Stimulated activated CD4-positive, alpha-beta T cell treated with anti-CD3 and anti-CD28 coated beads, Interleukin-12 subunit alpha, Interleukin-12 subunit beta, amount 100 ng/mL, for 4 hours (primary cell): ENCODE data around the gene RENBP.
A peak's percentile ranks its signal among the peaks of the same experiment; 100 is the strongest.

Experiments
- DNase-seq: peaks from one replicate; pipeline ENCODE4 v3.0.0-alpha.2; 2020

Gene RENBP

GRCh38 chrX:153911798-153912197, 32.6 kb downstream of the RENBP start:
- no peak for DNase-seq

GRCh38 chrX:153910446-153910845, 34.0 kb downstream of the RENBP start:
- no peak for DNase-seq

DNA sequence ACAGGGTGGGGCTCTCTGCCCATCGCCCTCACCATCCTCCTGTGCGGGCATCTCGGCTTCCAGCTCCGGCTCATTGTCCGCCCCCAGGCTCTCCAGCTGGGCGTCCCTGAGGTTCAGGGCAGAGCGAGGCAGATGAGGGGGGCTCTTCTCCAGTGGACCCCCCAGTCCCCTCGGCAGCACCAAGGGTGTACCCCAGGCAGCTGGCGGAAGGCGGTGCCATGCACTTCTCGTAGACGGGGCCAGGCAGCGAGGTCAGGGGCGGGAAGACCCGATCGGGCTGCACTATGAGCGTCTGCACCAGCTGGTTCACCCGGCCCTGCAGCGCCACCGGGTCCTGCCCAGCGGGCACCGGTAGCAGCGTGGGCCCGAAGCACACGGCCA, 34.5 kb downstream of the RENBP start:
- DNase-seq, result no peak

DNA sequence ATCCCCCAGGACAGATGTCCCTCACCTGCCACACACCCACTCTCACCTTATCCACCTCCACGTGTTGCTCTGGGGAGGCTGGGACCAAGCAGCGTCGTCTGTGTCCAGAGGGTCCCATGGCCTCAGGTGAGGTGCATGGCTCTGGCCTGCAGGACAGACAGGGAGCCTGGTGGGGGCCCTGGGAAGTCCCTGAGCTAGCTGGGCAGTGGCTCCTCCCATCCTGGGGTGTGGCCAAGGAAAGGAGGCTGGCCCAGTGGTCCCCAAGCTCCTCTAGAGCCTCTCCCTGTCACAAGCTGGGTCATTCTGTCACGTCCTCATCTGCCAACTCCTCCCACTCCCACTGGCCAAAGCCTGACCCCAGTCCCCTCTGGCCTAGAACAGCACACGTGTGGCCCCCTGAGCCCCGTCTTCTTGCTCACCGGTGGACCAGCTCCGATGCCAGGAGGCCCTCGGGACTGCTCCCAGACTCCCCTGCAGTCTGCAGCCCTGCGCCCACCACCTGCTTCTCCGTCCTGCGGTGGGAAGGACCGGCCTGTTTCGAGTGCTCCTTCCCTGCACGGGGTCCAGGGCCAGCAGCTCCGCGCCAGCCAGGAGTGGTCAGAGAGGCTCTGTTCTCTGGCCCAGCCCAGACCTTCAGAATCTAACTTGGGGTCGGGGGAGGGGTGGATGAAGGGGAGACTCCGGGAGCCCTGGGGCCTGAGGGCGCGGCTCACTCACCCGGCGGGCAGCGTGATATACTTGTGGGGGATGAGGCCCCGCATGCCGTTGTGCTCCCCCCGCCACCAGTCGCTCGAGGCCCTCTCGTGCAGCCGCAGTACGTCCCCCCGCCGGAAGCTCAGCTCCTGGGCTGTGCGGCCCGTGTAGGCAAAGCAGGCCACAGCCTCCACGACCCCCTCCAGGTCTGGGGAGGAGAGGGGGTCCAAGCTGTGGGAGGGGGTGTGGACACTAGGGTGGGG, 35.1 kb downstream of the RENBP start:
- no peak for DNase-seq

DNA sequence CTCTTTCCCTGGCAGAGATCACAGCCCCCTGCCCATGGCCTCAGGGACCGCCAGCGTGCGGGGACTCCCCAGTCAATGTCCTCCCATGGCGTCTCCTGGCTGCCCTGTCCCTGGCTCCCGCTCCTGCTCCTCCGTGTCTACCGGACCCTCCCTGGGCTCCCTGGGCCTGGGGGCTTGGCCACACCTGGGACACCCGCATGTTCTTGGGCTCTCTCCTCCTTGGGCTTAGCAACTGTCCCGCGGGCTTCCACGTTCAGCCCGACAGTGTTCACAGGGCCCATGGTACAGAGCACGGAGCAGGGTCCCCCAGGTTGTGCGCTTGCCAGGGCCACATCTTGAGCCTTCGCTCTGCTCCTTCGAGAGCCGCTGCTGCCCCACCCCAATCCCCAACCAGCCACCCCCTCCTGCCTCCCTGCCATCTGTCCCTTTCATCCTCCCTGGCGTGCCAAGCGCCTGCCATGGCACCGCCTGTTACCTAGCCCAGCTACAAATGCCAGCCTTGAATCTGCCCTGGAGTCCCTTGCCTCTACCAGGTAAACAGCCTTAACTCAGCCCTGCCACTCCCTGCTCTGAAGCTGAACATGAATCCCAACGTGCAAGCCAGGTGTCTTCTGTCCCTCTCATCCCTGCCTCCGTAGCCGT, 36.1 kb downstream of the RENBP start:
- DNase-seq, result no peak

DNA sequence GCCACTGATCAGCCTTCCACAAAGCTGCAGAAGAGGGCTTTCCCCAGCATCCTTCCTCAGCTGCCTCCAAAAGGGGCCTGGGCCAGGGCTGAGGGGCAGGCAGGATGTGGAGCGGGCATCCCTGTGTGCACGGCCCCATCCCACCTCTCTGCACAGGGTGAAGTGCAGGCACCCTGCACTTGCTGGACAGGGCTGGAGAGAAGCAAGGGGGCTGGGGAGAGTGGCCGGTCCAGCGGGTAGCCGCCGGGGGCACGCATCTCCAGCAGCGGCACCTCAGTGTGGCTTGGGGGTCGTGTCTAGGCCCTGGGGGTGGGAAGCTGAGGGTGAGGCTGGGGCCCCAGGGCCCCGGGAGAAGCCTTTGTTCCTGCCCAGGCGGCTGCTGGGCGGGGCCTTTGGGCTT, 37.0 kb downstream of the RENBP start:
- no peak for DNase-seq

DNA sequence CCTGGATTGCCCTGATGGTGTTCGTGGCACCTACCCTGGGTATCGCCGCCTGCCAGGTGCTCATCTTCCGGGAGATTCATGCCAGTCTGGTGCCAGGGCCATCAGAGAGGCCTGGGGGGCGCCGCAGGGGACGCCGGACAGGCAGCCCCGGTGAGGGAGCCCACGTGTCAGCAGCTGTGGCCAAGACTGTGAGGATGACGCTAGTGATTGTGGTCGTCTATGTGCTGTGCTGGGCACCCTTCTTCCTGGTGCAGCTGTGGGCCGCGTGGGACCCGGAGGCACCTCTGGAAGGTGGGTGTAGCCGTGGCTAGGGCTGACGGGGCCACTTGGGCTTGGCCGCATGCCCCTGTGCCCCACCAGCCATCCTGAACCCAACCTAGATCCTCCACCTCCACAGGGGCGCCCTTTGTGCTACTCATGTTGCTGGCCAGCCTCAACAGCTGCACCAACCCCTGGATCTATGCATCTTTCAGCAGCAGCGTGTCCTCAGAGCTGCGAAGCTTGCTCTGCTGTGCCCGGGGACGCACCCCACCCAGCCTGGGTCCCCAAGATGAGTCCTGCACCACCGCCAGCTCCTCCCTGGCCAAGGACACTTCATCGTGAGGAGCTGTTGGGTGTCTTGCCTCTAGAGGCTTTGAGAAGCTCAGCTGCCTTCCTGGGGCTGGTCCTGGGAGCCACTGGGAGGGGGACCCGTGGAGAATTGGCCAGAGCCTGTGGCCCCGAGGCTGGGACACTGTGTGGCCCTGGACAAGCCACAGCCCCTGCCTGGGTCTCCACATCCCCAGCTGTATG, 38.1 kb downstream of the RENBP start:
- no peak for DNase-seq

DNA sequence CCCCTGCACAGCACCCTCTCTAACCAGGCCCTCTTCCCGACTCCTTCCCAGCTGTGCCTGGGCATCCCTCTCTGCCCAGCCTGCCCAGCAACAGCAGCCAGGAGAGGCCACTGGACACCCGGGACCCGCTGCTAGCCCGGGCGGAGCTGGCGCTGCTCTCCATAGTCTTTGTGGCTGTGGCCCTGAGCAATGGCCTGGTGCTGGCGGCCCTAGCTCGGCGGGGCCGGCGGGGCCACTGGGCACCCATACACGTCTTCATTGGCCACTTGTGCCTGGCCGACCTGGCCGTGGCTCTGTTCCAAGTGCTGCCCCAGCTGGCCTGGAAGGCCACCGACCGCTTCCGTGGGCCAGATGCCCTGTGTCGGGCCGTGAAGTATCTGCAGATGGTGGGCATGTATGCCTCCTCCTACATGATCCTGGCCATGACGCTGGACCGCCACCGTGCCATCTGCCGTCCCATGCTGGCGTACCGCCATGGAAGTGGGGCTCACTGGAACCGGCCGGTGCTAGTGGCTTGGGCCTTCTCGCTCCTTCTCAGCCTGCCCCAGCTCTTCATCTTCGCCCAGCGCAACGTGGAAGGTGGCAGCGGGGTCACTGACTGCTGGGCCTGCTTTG, 38.9 kb downstream of the RENBP start:
- no peak for DNase-seq

DNA sequence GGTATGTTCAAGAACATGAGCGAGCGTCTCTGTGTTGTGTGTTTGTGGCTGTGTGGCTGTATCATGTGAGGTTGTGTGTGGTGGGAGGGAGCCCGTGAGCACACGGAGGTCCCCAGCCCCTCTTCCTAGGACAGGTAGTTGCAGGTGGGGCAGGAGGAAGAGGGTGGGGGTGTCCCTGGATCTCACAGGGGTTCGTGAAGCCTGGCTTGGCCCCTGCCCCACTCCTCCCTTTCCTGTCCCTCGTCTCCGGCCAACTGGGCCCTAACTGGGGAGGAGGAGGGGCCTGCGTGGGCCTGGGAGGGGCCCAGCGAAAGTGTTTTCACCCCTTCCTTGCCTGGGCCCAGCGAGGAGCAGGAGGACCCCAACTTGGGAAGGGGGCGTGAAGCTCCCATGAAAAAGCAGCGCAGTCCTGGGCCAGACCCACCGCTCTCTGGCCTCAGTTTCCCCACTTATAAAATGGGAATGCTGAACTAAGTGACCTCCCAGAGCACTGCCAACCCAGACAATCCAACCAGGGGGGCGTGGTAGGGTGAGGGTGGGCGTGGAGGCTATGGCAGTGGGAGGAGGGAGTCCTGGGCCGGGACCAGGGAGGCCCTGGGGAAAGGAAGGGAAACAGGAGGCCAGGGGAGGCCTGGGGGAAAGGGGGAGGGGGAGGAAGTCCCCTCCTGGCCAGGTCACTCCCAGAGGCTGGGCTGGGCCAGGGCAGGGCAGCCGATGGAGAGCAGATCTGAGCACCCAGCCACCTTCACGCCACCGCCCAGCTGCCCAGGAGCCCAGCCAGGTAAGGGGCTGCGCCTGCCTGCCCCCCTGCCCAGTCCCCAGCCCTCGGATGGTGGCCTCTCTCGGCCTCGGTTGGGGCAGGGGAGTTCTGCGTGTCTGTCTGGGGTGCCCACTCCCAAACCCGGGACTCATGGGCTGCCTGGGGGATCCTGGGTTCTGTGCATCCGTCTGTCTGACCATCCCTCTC, 40.2 kb downstream of the RENBP start, which contains the start of gene AVPR2:
Gene AVPR2 (plus strand): TSS at position 683 of the 967 bp plus-strand sequence. CDS start 473 bp downstream, outside the sequence.
- DNase-seq, result no peak

GRCh38 chrX:153903238-153903980, 41.0 kb downstream of the RENBP start:
- DNase-seq, result no peak

- no peak for DNase-seq
Observed at GRCh38 chrX:153902385-153902784, 42.1 kb downstream of the RENBP start.

DNA sequence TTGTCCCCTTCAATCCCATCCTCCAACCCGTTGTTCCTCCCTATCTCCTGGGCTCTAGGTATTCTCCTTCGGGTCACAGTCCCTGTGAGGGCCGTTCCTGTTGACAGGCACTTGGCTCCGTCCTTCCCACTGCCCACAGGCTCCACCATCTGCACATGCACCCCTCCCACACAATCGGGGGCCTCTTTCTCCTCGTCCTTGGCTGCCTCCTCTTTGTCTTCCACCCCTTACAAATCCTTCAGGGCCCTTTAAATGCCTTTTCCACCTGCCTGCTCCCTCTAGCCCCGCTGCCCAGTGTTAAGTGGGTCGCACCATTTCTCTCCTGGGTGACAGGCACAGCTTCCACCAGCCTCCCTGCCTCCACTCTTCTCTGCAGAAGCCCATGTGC, 42.7 kb downstream of the RENBP start:
- no peak for DNase-seq

GRCh38 chrX:153900831-153901752, 43.4 kb downstream of the RENBP start:
- DNase-seq, result peak; percentile 45

DNA sequence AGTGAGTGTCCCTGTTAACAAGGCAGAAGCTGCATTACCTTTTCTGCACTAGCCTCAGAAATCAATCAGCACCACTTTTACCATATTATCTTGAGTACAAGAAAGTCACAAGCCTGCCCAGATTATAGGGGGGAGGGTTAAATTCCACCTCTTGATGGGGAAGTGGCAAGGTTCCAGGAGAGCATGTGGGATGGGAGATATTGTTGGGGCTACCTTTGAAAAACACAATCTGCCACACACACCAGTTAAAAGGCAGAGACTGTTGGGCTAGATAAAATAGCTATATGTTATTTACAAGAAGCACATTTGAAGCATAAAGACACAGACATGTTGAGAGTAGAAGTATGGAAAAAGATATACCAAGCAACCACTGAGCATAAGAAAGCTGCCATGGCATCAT, 46.5 kb downstream of the RENBP start:
- DNase-seq, result no peak

DNA sequence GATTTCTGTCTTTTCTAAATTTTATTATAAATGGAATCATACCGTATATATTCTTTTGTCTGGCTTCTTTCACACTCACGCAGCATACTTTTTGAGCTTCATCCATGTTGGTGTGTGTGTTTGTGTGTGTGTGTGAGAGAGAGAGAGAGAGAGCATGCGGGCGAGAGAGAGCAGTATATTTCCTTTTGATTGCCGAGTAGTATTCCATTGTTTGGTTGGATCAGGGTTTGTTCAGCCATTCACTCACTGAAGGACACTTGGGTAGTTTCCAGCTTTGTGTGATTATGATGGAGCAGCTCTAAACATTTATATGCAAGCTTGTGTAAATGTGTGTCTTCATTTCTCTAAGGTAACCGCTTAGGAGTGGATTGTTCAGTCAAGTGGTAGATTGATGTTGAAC, 55.3 kb downstream of the RENBP start:
- no peak for DNase-seq

GRCh38 chrX:153888344-153888743, 56.1 kb downstream of the RENBP start:
- no peak for DNase-seq

DNA sequence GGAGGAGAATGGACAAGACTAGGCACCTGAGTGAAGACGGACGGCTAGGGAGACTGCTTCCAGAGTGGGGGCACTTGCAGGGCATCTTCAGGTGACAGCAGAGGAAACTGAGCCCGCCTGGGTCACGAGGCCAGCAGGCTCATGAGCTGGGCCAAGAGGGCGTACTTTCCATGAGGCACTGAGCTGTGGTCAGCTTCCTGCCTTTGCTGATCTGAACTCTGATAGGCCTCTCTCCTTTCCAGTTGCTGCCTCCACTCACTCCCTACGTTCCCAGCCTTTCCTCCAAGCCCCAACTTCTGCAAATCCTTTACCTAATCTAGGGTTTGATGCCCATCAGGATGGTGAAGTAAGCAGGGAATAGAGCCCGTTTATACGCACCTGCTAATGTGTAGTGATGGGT, 57.1 kb downstream of the RENBP start:
- DNase-seq, result no peak

DNA sequence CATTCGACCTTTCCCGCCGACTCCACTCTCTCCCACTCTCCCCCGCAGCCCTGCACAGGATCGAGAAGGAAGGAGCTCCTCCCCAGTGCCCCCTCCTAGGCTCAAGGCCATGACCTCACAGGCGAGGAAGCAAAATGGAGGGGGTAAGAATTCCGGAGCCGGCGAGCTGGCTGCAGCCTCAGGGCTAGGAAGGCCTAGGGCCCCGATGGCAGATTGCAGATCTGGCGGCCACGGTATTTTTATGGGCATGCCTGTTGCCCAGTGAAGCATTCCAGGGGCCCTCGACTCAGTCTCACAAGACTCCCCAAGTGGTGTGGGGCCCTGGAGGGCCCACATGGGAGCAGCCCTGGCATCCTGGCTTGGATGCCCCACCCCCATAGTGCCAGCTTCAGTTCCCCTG, 57.5 kb downstream of the RENBP start:
- DNase-seq, result no peak

- peak; percentile 36 for DNase-seq
Observed at GRCh38 chrX:153885968-153886903, 58.2 kb downstream of the RENBP start, which contains the start of gene L1CAM. Gene L1CAM, minus strand, starts transcription at chrX:153886173. Its CDS starts 10,337 bp downstream, at chrX:153875836.
